ENCODE data around the gene ENDOU. TPM values are rescaled to one million over a fixed set of nuclear protein-coding genes. Genes with fewer than 3 reads are reported as not detected.

The ENDOU gene, protein sequence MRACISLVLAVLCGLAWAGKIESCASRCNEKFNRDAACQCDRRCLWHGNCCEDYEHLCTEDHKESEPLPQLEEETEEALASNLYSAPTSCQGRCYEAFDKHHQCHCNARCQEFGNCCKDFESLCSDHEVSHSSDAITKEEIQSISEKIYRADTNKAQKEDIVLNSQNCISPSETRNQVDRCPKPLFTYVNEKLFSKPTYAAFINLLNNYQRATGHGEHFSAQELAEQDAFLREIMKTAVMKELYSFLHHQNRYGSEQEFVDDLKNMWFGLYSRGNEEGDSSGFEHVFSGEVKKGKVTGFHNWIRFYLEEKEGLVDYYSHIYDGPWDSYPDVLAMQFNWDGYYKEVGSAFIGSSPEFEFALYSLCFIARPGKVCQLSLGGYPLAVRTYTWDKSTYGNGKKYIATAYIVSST
- under 0.01 TPM in 1 of 2 replicates, not detected in the other for total RNA-seq

GRCh38 chr12:47725091-47725772 lies at the start of gene ENDOU:
TSS of gene ENDOU (minus strand) at chr12:47725490. CDS start at chr12:47725413, 77 bp downstream.

GRCh38 chr12:47773062-47773857 lies 48.0 kb upstream of the ENDOU start, which contains the start of gene SLC48A1:
TSS of gene SLC48A1 (plus strand) at chr12:47773238. CDS start at chr12:47773305, 67 bp downstream.

GRCh38 chr12:47758834-47759690 lies 33.8 kb upstream of the ENDOU start, which contains the start of gene RAPGEF3:
TSS of gene RAPGEF3 (minus strand) at chr12:47758880. CDS start at chr12:47758556, 324 bp downstream.

DNA sequence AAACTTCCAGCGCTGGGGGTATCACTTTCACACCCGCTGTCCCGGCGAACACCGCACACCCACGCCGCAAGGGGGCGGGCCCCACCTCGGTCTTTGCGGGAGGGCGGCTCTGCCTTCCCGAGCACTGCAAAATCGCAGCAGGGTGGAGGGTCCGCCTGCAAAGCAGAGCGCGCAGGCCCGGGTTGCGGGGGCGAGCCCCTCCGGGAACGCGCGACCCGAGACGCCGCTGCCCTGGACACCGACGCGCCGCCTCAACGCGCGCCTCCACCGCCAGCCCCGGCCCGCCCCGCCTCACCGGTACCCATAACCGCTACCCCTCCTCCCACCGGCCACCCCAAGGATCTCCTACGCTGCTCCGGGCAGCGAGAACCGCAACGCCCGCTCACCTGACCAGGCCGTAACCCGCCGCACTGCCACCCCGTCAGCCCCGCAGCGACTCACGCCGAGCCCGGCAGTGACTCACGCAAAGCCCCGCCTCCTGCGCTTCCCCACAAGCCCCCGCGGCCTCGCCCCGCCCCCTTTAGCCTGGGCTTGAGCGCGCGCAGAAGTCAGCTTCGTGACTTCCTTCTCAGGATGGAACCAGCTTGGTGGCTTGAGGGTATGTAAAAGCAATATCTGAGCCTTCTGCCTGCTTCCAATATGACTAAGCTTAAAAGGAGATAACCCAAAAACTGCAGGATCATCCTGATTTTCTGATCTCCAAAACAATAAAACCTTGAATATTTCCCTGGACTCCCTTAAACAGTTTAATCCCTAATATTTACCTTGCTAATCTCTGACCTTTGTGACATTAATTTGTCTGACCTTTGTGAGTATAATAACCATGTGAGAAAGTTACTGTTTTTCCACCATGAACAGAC lies 19.5 kb downstream of the ENDOU start, which contains the start of gene RPAP3:
TSS of gene RPAP3 (minus strand) at position 465 of the 860 bp plus-strand sequence. CDS start 3,190 bp downstream, outside the sequence.

Other genes with a start within 250 kb of the ENDOU start
- 14.4 and 20.4 TPM in 2 replicates for gene RPAP3, start 19.5 kb downstream of the ENDOU start, total RNA-seq
- gene RAPGEF3, start 33.4 kb upstream of the ENDOU start, total RNA-seq: 2.0 and 5.1 TPM in 2 replicates
- 13.2 and 17.4 TPM in 2 replicates for gene SLC48A1, start 47.7 kb upstream of the ENDOU start, total RNA-seq
- gene HDAC7, start 94.4 kb upstream of the ENDOU start, total RNA-seq: 8.2 and 31.4 TPM in 2 replicates
- 6.8 and 12.4 TPM in 2 replicates for gene VDR, start 179.5 kb upstream of the ENDOU start, total RNA-seq
- gene TMEM106C, start 238.1 kb upstream of the ENDOU start, total RNA-seq: 45.1 and 83.4 TPM in 2 replicates